AG04450 (cell line): Measurements from ENCODE around the gene ADGRG6. TPM values are rescaled to one million over a fixed set of nuclear protein-coding genes. Genes with fewer than 3 reads are reported as not detected.

ENCODE experiments used
- CTCF ChIA-PET: fragments of 300-600, 350-600 bp; formaldehyde crosslinking; extraction: SDS; loops from one replicate; lab custom pipeline; 2022; ENCODE audit warnings: antibody characterized with exemption, inconsistent platforms; lab: Charles Lee
- POLR2A ChIA-PET: fragments of 350-600 bp; formaldehyde crosslinking; extraction: SDS; loops from one replicate; lab custom pipeline; 2021; ENCODE audit warnings: antibody characterized with exemption, inconsistent platforms; lab: Yijun Ruan, JAX
- DNase-seq: peaks from one replicate; pipeline ENCODE4 v3.0.0-alpha.2; 2011; ENCODE audit warnings: low read depth, low spot score
- H3K27ac ChIP-seq: one replicate; pipeline ENCODE4 v1.5.1; 2012; ENCODE audit warnings: low read depth, low read length, control low read depth
- H3K27me3 ChIP-seq: one replicate; pipeline ENCODE4 v1.6.0; 2012; ENCODE audit warnings: low read length; ENCODE audit not compliant: control insufficient read depth, insufficient read depth
- H3K4me3 ChIP-seq: 2 replicates; pipeline ENCODE4 v1.5.1; 2011; ENCODE audit warnings: mild to moderate bottlenecking, low read depth, low read length, control low read depth
- H3K9me3 ChIP-seq: 2 replicates; pipeline ENCODE4 v1.5.1; 2012; ENCODE audit warnings: low read length; ENCODE audit not compliant: control insufficient read depth, insufficient read depth
- CTCF ChIP-seq: IDR thresholded peaks from 2 replicates; pipeline ENCODE4 v1.5.1; 2011; ENCODE audit warnings: low read depth, low read length, control low read depth, inconsistent platforms
- polyA plus RNA-seq: library from polyadenylated mRNA; depleted of rRNA; stranded (reverse); fragments of >200 nt; gene quantifications from 2 replicates; pipeline ENCODE4 v1.2.3, GENCODE V29; 2011

ADGRG6 gene
- polyA plus RNA-seq, 1 experiment = 16.2 TPM

- H3K9me3 ChIP-seq = no peaks in the 10 kb centered on the region
- no peak overlapping the region for H3K27ac ChIP-seq
- TF ChIP-seq CTCF = no peak
- no peaks in the 10 kb centered on the region for H3K27me3 ChIP-seq
- H3K4me3 ChIP-seq = no peak overlapping the region
- POLR2A ChIA-PET = no interaction called here
- CTCF ChIA-PET = no interaction called here
- DNase-seq = no peak
Measured at GRCh38 chr6:142413111-142413510, 111.3 kb downstream of the ADGRG6 start.

GRCh38 chr6:142414462-142415250 is 112.8 kb downstream of the ADGRG6 start:
- POLR2A ChIA-PET = no interaction called here
- no peak for DNase-seq
- CTCF ChIA-PET = no interaction called here
- Histone ChIP-seq H3K9me3 (no peaks in the 10 kb centered on the region), H3K4me3 (no peak overlapping the region), H3K27me3 (no peaks in the 10 kb centered on the region), H3K27ac (no peak overlapping the region)
- no peak for TF ChIP-seq CTCF

- POLR2A ChIA-PET = interaction anchor here (0.9 kb wide), 1 partner anchor 121 kb away, joined by 3 read pairs; no protein-coding TSS in a partner anchor
Measured at GRCh38 chr6:142416179-142416578, 114.4 kb downstream of the ADGRG6 start.

GRCh38 chr6:142416686-142417085 is 114.9 kb downstream of the ADGRG6 start:
- Histone ChIP-seq H3K27ac (peak overlapping the region; percentile 89), H3K4me3 (no peak overlapping the region), H3K9me3 (no peaks in the 10 kb centered on the region), H3K27me3 (no peaks in the 10 kb centered on the region)
- DNase-seq = no peak
- CTCF ChIA-PET = no interaction called here
- TF ChIP-seq CTCF = no peak
- POLR2A ChIA-PET = interaction anchor here (0.9 kb wide), 1 partner anchor 121 kb away, joined by 3 read pairs; no protein-coding TSS in a partner anchor

More at GRCh38 chr6:142416179-142416578, 114.4 kb downstream of the ADGRG6 start:
- TF ChIP-seq CTCF = no peak
- H3K27ac ChIP-seq = peak overlapping the region; percentile 89
- H3K4me3 ChIP-seq = no peak overlapping the region
- CTCF ChIA-PET = no interaction called here
- no peaks in the 10 kb centered on the region for H3K9me3 ChIP-seq
- peak; percentile 90 for DNase-seq
- H3K27me3 ChIP-seq = no peaks in the 10 kb centered on the region

- Histone ChIP-seq H3K9me3 (no peaks in the 10 kb centered on the region), H3K27ac (no peak overlapping the region), H3K4me3 (no peak overlapping the region), H3K27me3 (no peaks in the 10 kb centered on the region)
- POLR2A ChIA-PET = no interaction called here
- no peak for DNase-seq
- CTCF ChIA-PET = no interaction called here
- TF ChIP-seq CTCF = no peak
Measured at GRCh38 chr6:142417331-142417750, 115.5 kb downstream of the ADGRG6 start.
